Measurements from ENCODE around the gene PLXND1. TPM values are rescaled to one million over a fixed set of nuclear protein-coding genes. Genes with fewer than 3 reads are reported as not detected.

The PLXND1 gene
- total RNA-seq, 1 experiment from 2014 or later, result 26.3 TPM

DNA sequence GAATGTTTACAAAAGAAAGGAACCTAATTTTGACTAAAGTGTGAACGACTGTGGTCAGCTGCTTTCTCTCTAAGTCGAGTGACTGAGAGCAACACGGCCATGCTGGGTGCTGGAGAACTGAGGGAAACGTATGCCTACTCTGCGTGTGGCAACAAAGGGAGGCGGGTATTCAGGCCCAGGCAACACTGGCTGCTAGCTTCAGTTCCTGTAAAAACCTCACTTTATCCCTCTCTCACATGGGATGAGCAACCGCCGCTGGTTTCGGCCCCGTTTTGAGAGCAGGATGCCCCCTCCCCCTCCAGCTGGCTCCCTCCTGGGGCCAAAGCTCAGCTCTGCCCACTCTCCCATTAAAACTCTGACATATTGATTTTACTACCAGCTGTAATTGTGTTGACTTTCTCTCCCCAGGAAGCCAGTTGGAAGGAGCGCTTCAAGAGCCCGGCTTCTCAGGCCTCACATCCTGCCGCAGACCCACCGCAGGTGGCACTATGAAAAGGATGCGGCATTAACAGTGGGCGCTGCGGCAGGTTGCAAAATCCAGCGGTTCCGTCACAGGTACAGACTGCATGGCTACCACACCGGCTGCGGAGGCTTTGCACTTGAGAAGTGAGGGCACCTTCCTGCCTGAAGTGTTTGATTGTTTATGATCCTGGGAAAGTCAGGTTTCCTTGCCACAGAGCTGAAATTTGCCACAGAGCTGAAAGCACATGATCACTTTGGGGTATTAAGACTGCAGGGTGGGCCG lies 12.7 kb downstream of the PLXND1 start:
- Mint-ChIP-seq H3K4me1 (ENCODE audit: low read depth, unreplicated experiment) (peaks cover 5% of the 10 kb centered on the region), H3K27ac (ENCODE audit: unreplicated experiment) (no peak overlapping the region), H3K36me3 (ENCODE audit: insufficient read depth, unreplicated experiment) (no peaks in the 10 kb centered on the region), H3K4me3 (ENCODE audit: unreplicated experiment) (no peak overlapping the region), H3K27me3 (ENCODE audit: insufficient read depth, unreplicated experiment) (no peaks in the 10 kb centered on the region), H3K9me3 (ENCODE audit: unreplicated experiment) (no peaks in the 10 kb centered on the region)
- POLR2A ChIA-PET, result interaction anchor here (0.5 kb wide), 1 partner anchor 20 kb away, joined by 8 read pairs; no protein-coding TSS in a partner anchor
- no TSS peak for BruUV-seq (replicated peaks)
- Histone ChIP-seq H3K27me3 (replicated peaks; ENCODE audit: control insufficient read depth, insufficient read depth, low read length) (no peaks in the 10 kb centered on the region), H3K4me1 (peaks cover 7% of the 10 kb centered on the region; the same call in 1 of the 2 replicates), H3K9me3 (no peaks in the 10 kb centered on the region), H3K4me3 (ENCODE audit: low read depth, low read length) (no peak overlapping the region), H3K36me3 (ENCODE audit: control insufficient read depth, insufficient read depth, low read length) (no peaks in the 10 kb centered on the region)
- TF ChIP-seq, protein P1, sequence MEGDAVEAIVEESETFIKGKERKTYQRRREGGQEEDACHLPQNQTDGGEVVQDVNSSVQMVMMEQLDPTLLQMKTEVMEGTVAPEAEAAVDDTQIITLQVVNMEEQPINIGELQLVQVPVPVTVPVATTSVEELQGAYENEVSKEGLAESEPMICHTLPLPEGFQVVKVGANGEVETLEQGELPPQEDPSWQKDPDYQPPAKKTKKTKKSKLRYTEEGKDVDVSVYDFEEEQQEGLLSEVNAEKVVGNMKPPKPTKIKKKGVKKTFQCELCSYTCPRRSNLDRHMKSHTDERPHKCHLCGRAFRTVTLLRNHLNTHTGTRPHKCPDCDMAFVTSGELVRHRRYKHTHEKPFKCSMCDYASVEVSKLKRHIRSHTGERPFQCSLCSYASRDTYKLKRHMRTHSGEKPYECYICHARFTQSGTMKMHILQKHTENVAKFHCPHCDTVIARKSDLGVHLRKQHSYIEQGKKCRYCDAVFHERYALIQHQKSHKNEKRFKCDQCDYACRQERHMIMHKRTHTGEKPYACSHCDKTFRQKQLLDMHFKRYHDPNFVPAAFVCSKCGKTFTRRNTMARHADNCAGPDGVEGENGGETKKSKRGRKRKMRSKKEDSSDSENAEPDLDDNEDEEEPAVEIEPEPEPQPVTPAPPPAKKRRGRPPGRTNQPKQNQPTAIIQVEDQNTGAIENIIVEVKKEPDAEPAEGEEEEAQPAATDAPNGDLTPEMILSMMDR (IDR thresholded peaks at IDR 0.05; ENCODE audit: insufficient read depth in 1 of 2, low read depth in 1 of 2, low read length in 1 of 2, severe bottlenecking in 1 of 2, unreplicated experiment in 1 of 2), result no peak
- intact Hi-C loops (cut with micrococcal nuclease; ENCODE audit: unreplicated experiment), result no loop called here
- CTCF ChIA-PET, result interaction anchor here (1.2 kb wide), 1 partner anchor 103 kb away, joined by 3 read pairs; no protein-coding TSS in a partner anchor
- DNase-seq, result no peak

DNA sequence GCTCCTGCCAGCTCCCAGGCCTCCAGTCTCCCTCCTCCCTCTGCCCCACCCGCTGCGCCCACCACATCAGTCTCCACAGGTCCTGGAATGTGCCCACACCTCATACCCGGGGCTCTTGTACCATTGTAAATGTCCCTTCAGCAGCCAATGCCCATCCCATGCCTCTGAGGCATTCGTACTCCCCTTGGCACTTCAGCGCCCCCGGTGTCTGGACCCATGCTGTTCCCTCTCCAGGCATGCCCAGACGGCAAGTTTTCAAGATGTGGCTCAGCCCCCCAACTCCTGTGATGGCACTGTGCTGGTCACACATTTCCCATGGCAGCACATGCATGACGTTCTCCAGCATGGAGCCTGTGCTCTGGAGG lies 13.3 kb downstream of the PLXND1 start:
- H3K27ac Mint-ChIP-seq (ENCODE audit: unreplicated experiment), result no peak overlapping the region
- H3K4me3 ChIP-seq (ENCODE audit: low read depth, low read length), result no peak overlapping the region
- no peaks in the 10 kb centered on the region for H3K36me3 Mint-ChIP-seq (ENCODE audit: insufficient read depth, unreplicated experiment)
- H3K9me3 Mint-ChIP-seq (ENCODE audit: unreplicated experiment), result no peaks in the 10 kb centered on the region
- TF ChIP-seq, protein P1 (IDR thresholded peaks at IDR 0.05; ENCODE audit: insufficient read depth in 1 of 2, low read depth in 1 of 2, low read length in 1 of 2, severe bottlenecking in 1 of 2, unreplicated experiment in 1 of 2), result no peak
- H3K36me3 ChIP-seq (ENCODE audit: control insufficient read depth, insufficient read depth, low read length), result no peaks in the 10 kb centered on the region
- H3K27me3 ChIP-seq (replicated peaks; ENCODE audit: control insufficient read depth, insufficient read depth, low read length), result no peaks in the 10 kb centered on the region
- H3K4me1 ChIP-seq, result peaks cover 7% of the 10 kb centered on the region; the same call in 1 of the 2 replicates
- ChIA-PET CTCF (no interaction called here), POLR2A (interaction anchor here (0.5 kb wide), 1 partner anchor 21 kb away, joined by 8 read pairs; no protein-coding TSS in a partner anchor)
- intact Hi-C loops (cut with micrococcal nuclease; ENCODE audit: unreplicated experiment), result no loop called here
- H3K9me3 ChIP-seq, result no peaks in the 10 kb centered on the region
- H3K27me3 Mint-ChIP-seq (ENCODE audit: insufficient read depth, unreplicated experiment), result no peaks in the 10 kb centered on the region
- H3K4me1 Mint-ChIP-seq (ENCODE audit: low read depth, unreplicated experiment), result peaks cover 4% of the 10 kb centered on the region
- no TSS peak for BruUV-seq (replicated peaks)
- no peak overlapping the region for H3K4me3 Mint-ChIP-seq (ENCODE audit: unreplicated experiment)
- no peak for DNase-seq

DNA sequence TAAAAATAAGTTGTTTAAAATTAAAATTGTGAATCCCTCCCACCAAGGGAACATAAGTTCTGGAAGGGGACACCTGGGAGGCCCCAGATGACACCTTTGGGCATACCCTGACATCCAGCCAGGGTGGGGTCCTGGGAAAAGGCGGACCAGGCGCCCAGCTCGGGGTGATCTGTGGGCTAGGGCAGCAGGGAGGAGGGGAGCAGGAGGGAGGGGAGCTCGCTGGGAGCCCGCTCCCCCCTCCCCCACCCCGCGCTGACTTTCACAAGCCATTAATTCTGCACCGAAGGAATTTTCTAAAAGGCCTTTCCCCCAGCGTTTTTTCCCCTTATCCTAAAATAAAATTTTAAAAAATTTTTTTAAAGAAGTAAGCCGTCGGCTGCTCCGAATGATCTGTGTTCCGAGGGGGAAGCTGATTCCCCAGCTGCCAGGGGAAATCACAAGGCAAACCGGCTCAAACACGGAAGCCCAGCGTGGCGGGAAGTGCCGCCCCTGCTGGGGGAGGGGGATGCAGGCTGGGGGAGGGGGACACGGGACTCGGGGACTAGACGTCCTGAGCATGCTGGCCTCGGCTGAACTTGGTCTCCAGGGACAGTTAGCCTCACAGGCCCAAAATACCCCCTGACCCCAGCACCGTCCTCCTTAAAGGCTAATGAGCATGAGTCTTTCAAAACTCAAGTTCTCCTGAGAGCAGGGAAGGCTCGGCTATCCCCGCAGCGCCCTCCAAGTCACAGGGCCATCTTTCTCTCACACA lies 13.9 kb downstream of the PLXND1 start:
- Mint-ChIP-seq H3K4me1 (ENCODE audit: low read depth, unreplicated experiment) (no peaks in the 10 kb centered on the region), H3K9me3 (ENCODE audit: unreplicated experiment) (no peaks in the 10 kb centered on the region), H3K27me3 (ENCODE audit: insufficient read depth, unreplicated experiment) (no peaks in the 10 kb centered on the region), H3K4me3 (ENCODE audit: unreplicated experiment) (no peak overlapping the region), H3K27ac (ENCODE audit: unreplicated experiment) (no peak overlapping the region), H3K36me3 (ENCODE audit: insufficient read depth, unreplicated experiment) (no peaks in the 10 kb centered on the region)
- TF ChIP-seq, protein P1 (IDR thresholded peaks at IDR 0.05; ENCODE audit: insufficient read depth in 1 of 2, low read depth in 1 of 2, low read length in 1 of 2, severe bottlenecking in 1 of 2, unreplicated experiment in 1 of 2), result no peak
- no peaks in the 10 kb centered on the region for H3K36me3 ChIP-seq (ENCODE audit: control insufficient read depth, insufficient read depth, low read length)
- no TSS peak for BruUV-seq (replicated peaks)
- ChIA-PET POLR2A (no interaction called here), CTCF (no interaction called here)
- H3K9me3 ChIP-seq, result no peaks in the 10 kb centered on the region
- H3K4me1 ChIP-seq, result peaks cover 7% of the 10 kb centered on the region; the same call in 1 of the 2 replicates
- intact Hi-C loops (cut with micrococcal nuclease; ENCODE audit: unreplicated experiment), result no loop called here
- no peaks in the 10 kb centered on the region for H3K27me3 ChIP-seq (replicated peaks; ENCODE audit: control insufficient read depth, insufficient read depth, low read length)
- H3K4me3 ChIP-seq (ENCODE audit: low read depth, low read length), result no peak overlapping the region
- no peak for DNase-seq

All from Caco-2 (cell line).